Left lobe of liver (tissue), 2 donors: ENCODE measurements around the gene G3BP1. TPM values are rescaled to one million over a fixed set of nuclear protein-coding genes. Genes with fewer than 3 reads are reported as not detected.
"Not testable (repeated sequence)": the region's sequence is repeated elsewhere in the genome, so short reads cannot be mapped to it uniquely, and the experiment has no call there.

Experiments
- ATAC-seq: fragments of 200-7000 bp; cut with Tn5 transposase; one replicate; pipeline ENCODE4 v1.9.1; 2020; ENCODE audit warnings: mild to moderate bottlenecking, moderate library complexity
- DNase-seq: peaks from one replicate; pipeline ENCODE4 v3.0.0-alpha.2; 2020; ENCODE audit warnings: low spot score
- total RNA-seq: library from RNA; stranded (reverse); gene quantifications from one replicate; pipeline ENCODE4 v1.2.1, GENCODE V29; 2021
- donor health status: DM: no; HTN: no; CAD: no; lungs with moderate emphysema.
- donor health status: DM: no; HTN: yes; CAD: no.

G3BP1 gene
- total RNA-seq, 1 donor from 2014 or later, result 90.0 TPM

- ATAC-seq (no peak), DNase-seq (no peak)
These were observed 20.2 kb upstream of the G3BP1 start for GRCh38 chr5:151751593-151751992.

- ATAC-seq (peak; percentile 65), DNase-seq (peak; percentile 67)
These were observed 16.4 kb upstream of the G3BP1 start for GRCh38 chr5:151755383-151755782.

GRCh38 chr5:151757233-151758140 is 14.3 kb upstream of the G3BP1 start:
- DNase-seq (no peak), ATAC-seq (peak; percentile 5)

GRCh38 chr5:151758141-151758429 is 13.7 kb upstream of the G3BP1 start:
- DNase-seq, result no peak
- ATAC-seq, result peak; percentile 43

- DNase-seq, result peak; percentile 94
- peak; percentile 94 for ATAC-seq
These were observed 13.1 kb upstream of the G3BP1 start, which contains the start of gene ATOX1 for GRCh38 chr5:151758430-151759241. Gene ATOX1, minus strand, starts transcription at chr5:151758631. Its CDS starts 80 bp downstream, at chr5:151758551.

GRCh38 chr5:151764801-151765200 is 7.0 kb upstream of the G3BP1 start:
- no peak for ATAC-seq

GRCh38 chr5:151766975-151767374 is 4.8 kb upstream of the G3BP1 start:
- DNase-seq, result no peak
- ATAC-seq, result no peak

More at GRCh38 chr5:151764801-151765200, 7.0 kb upstream of the G3BP1 start:
- no peak for DNase-seq

GRCh38 chr5:151770383-151771258 is 1.1 kb upstream of the G3BP1 start:
- ATAC-seq, result peak; percentile 42
- DNase-seq, result peak; percentile 80

GRCh38 chr5:151772029-151772845 is 483 bp downstream of the G3BP1 start:
- peak; percentile 61 for DNase-seq
- peak; percentile 36 for ATAC-seq

- ATAC-seq (no peak), DNase-seq (no peak)
These were observed 1.2 kb downstream of the G3BP1 start for GRCh38 chr5:151772846-151773561.

GRCh38 chr5:151773951-151774350 is 2.2 kb downstream of the G3BP1 start:
- DNase-seq, result no peak
- no peak for ATAC-seq

- DNase-seq (no peak), ATAC-seq (no peak)
These were observed 3.4 kb downstream of the G3BP1 start for GRCh38 chr5:151775025-151775606.

- ATAC-seq, result no peak
- DNase-seq, result no peak
These were observed 7.9 kb downstream of the G3BP1 start for GRCh38 chr5:151779531-151780125.

- ATAC-seq, result no peak
- DNase-seq, result no peak
These were observed 8.6 kb downstream of the G3BP1 start for GRCh38 chr5:151780348-151780747.

GRCh38 chr5:151781201-151781600 is 9.4 kb downstream of the G3BP1 start:
- DNase-seq (no peak), ATAC-seq (no peak)

GRCh38 chr5:151783664-151784063 is 11.9 kb downstream of the G3BP1 start:
- not testable (repeated sequence) for DNase-seq, ATAC-seq

GRCh38 chr5:151784141-151784540 is 12.4 kb downstream of the G3BP1 start:
- no peak for ATAC-seq

GRCh38 chr5:151786468-151786867 is 14.7 kb downstream of the G3BP1 start:
- ATAC-seq, result peak; percentile 19
- no peak for DNase-seq

More at GRCh38 chr5:151784141-151784540, 12.4 kb downstream of the G3BP1 start:
- no peak for DNase-seq
